HL-60 (cell line): ENCODE data around the gene SLC24A3.

Source experiments
- DNase-seq, 2 experiments: peaks; one replicate each; pipeline ENCODE4 v3.0.0-alpha.2; 2010 to 2020; ENCODE audit warnings: low read depth in 1 of 2, low spot score in 1 of 2
- H3K27ac ChIP-seq: fragments of 250-450 bp; sonication (Bioruptor Pico); replicated peaks from 2 replicates; pipeline ENCODE4 v1.5.1; 2020; ENCODE audit warnings: mild to moderate bottlenecking, moderate library complexity
- H3K27me3 ChIP-seq: fragments of 250-450 bp; sonication (Bioruptor Pico); 2 replicates; pipeline ENCODE4 v1.5.1; 2021; ENCODE audit warnings: mild to moderate bottlenecking, moderate library complexity; ENCODE audit not compliant: insufficient read depth, poor library complexity, severe bottlenecking
- H3K4me3 ChIP-seq: replicated peaks from 2 replicates; pipeline ENCODE4 v1.5.1; 2011; ENCODE audit warnings: mild to moderate bottlenecking, control low read depth, low read length; ENCODE audit not compliant: insufficient read depth
- GABPA ChIP-seq: IDR thresholded peaks from 2 replicates; pipeline ENCODE4 v1.6.1; 2012; ENCODE audit warnings: low read depth
- POLR2AphosphoS5 ChIP-seq: IDR thresholded peaks from 2 replicates; pipeline ENCODE4 v1.6.1; 2012; ENCODE audit warnings: low read depth
- REST ChIP-seq: IDR thresholded peaks from 2 replicates; pipeline ENCODE4 v1.6.1; 2012; ENCODE audit warnings: low read depth; ENCODE audit not compliant: insufficient replicate concordance
- SPI1 ChIP-seq: IDR thresholded peaks from 2 replicates; pipeline ENCODE4 v1.6.1; 2012; ENCODE audit warnings: low read depth, mild to moderate bottlenecking, borderline replicate concordance
- TF ChIP-seq, protein P1 (sequence below): IDR thresholded peaks from one replicate; pipeline ENCODE4 v1.5.1; 2011; ENCODE audit warnings: low read length, control low read depth, inconsistent platforms; ENCODE audit not compliant: insufficient read depth

SLC24A3 gene

DNA sequence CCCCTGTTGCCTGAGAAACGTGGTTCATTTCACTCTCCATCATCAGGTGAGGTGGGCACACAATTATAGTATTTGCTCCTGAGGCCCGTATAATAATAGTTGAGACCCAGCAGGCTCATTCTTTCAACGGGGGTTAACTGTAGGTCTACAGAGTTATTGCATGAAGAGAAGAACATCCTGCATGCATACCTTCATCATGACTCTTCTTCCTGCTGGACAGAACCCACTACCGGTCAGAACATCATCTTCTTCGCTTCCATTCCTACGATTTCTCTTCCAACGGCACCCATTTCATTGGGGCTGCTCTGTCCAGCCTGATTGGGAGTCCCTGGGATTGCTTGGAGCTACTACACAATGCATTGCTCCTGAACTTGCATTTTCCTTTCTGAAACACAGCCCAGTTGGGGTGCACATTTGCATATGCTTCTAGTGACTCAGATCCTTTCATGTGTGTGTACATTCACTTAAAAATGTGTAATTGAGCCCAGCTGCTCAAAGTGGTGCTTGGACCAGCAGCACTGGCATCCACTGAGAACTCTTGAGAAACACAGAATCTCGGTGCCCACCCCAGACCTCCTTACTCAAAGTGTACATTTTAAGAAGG is 57.4 kb downstream of the SLC24A3 start:
- Histone ChIP-seq H3K27me3 (no peaks in the 10 kb centered on the region), H3K4me3 (no peak overlapping the region), H3K27ac (no peak overlapping the region)
- DNase-seq, result no peak
- no peak for TF ChIP-seq SPI1
- no peak for TF ChIP-seq GABPA
- TF ChIP-seq REST, result no peak
- TF ChIP-seq, protein P1, sequence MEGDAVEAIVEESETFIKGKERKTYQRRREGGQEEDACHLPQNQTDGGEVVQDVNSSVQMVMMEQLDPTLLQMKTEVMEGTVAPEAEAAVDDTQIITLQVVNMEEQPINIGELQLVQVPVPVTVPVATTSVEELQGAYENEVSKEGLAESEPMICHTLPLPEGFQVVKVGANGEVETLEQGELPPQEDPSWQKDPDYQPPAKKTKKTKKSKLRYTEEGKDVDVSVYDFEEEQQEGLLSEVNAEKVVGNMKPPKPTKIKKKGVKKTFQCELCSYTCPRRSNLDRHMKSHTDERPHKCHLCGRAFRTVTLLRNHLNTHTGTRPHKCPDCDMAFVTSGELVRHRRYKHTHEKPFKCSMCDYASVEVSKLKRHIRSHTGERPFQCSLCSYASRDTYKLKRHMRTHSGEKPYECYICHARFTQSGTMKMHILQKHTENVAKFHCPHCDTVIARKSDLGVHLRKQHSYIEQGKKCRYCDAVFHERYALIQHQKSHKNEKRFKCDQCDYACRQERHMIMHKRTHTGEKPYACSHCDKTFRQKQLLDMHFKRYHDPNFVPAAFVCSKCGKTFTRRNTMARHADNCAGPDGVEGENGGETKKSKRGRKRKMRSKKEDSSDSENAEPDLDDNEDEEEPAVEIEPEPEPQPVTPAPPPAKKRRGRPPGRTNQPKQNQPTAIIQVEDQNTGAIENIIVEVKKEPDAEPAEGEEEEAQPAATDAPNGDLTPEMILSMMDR, result no peak
- TF ChIP-seq POLR2AphosphoS5, result no peak

- Histone ChIP-seq H3K4me3 (no peak overlapping the region), H3K27me3 (no peaks in the 10 kb centered on the region), H3K27ac (no peak overlapping the region)
- no peak for DNase-seq
- TF ChIP-seq, protein P1, result no peak
- TF ChIP-seq REST (no peak), SPI1 (no peak), POLR2AphosphoS5 (no peak)
Observed at GRCh38 chr20:19271879-19272651, 59.6 kb downstream of the SLC24A3 start.

DNA sequence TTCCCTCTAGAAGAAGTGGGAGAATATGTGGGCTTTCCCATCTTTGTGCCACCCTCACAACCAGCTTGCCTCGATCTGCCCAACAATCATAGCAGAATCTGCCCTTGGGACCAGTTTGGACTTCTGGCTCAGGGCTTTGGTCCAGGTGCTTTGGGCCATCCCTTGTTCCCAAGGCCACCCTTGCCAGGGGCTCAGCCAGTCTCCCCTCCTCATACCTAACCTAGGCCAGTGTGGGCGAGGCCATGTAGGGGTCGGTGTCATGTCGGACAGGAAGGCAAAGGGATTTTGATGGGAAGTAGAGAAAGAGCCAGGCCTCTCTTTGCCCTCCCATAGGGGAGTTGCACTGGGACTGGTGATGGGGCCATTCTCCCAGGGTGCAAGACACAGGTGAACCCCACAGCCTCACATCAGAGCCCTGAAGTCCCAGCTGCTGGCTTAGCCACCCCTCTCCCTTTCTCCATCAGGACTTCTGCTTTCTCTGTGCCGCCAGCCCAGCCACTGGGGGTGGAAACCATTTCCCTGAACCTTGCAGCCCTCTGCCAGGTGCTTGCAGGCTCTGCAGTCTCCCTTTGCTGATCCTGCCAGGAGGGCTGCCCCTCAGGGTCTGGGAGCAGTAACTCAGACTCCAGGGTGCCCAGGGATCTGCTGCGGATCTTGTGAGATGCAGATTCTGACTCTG is 60.7 kb downstream of the SLC24A3 start:
- no peak overlapping the region for H3K27ac ChIP-seq
- DNase-seq, result peak in 1 of 2 experiments; percentile 41
- TF ChIP-seq SPI1 (peak; percentile 58; the same call in 1 of the 2 replicates), POLR2AphosphoS5 (no peak), GABPA (no peak)
- no peaks in the 10 kb centered on the region for H3K27me3 ChIP-seq
- H3K4me3 ChIP-seq, result no peak overlapping the region

- Histone ChIP-seq H3K4me3 (no peak overlapping the region), H3K27me3 (no peaks in the 10 kb centered on the region), H3K27ac (no peak overlapping the region)
- DNase-seq, result no peak
- TF ChIP-seq POLR2AphosphoS5, result no peak
- TF ChIP-seq, protein P1, result no peak
- TF ChIP-seq REST, result no peak
- TF ChIP-seq GABPA, result no peak
- no peak for TF ChIP-seq SPI1
Observed at GRCh38 chr20:19274001-19274400, 61.6 kb downstream of the SLC24A3 start.
